Vagina (tissue), 2 donors: ENCODE results near the gene KRT86.

Experiments used
- CTCF ChIP-seq, 3 experiments: fragments of 450-650 bp in 2 of 3; fragments of 200-600 bp in 1 of 3; sonication (generic) in 1 of 3; IDR thresholded peaks; one replicate each; pipeline ENCODE4 v1.5.1; 2017 to 2019; ENCODE audit warnings: antibody characterized with exemption in 3 of 3, mild to moderate bottlenecking in 2 of 3, moderate library complexity in 2 of 3
- POLR2A ChIP-seq, 2 donors: fragments of 450-650 bp; IDR thresholded peaks; one replicate each; pipeline ENCODE4 v1.6.1; 2017; ENCODE audit warnings: antibody characterized with exemption in 2 of 2, mild to moderate bottlenecking in 2 of 2, moderate library complexity in 2 of 2
- POLR2AphosphoS5 ChIP-seq, 2 donors: sonication (generic); formaldehyde crosslinking; IDR thresholded peaks; one replicate each; pipeline ENCODE4 v1.9.0; 2017; ENCODE audit warnings: antibody characterized with exemption in 2 of 2, mild to moderate bottlenecking in 2 of 2, low read depth in 1 of 2; ENCODE audit not compliant: insufficient read depth in 1 of 2

DNA sequence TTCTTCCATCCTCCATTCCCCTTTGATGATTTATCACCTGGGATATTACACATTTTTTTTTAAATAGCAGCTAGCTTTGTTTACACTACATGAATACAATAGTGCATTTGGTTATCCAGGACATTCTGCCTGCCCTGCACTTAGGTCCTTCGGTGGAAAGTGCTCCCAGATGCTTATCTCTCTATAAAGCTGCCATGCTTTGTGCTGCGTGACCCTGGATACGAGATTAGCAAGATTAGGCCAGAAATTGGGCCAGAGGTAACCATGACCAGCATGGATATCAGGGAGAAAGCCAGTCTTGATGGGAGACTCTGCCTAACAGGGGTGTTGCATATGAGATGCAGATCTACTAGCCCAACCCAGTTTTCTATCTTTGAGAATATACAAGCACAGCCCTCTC is 58.9 kb downstream of the KRT86 start:
- no peak for TF ChIP-seq POLR2A (IDR thresholded peaks at IDR 0.05)
- no peak for TF ChIP-seq CTCF (IDR thresholded peaks at IDR 0.05)
- no peak for TF ChIP-seq POLR2AphosphoS5 (IDR thresholded peaks at IDR 0.05; ENCODE audit: insufficient read depth in 1 of 2, low read depth in 1 of 2)
